H9 (cell line): ENCODE measurements around the gene CERCAM. TPM values are rescaled to one million over a fixed set of nuclear protein-coding genes. Genes with fewer than 3 reads are reported as not detected.
A peak's percentile ranks its signal among the peaks of the same experiment; 100 is the strongest.

Experiments
- DNase-seq: peaks from one replicate; pipeline ENCODE4 v3.0.0-alpha.2; 2017
- H2AFZ ChIP-seq: one replicate; pipeline ENCODE4 v1.6.1; 2013; ENCODE audit warnings: mild to moderate bottlenecking, low read length, control low read depth, moderate library complexity
- H2AK5ac ChIP-seq: 2 replicates; pipeline ENCODE4 v1.6.1; 2013; ENCODE audit warnings: low read length, control low read depth, mixed read lengths; ENCODE audit not compliant: insufficient read length
- H2BK120ac ChIP-seq: one replicate; pipeline ENCODE4 v1.6.1; 2013; ENCODE audit warnings: low read depth, mild to moderate bottlenecking, low read length, control low read depth, inconsistent platforms; ENCODE audit not compliant: poor library complexity, severe bottlenecking
- H2BK12ac ChIP-seq: 2 replicates; pipeline ENCODE4 v1.6.1; 2013; ENCODE audit warnings: low read length, control low read depth, mixed read lengths, low read depth; ENCODE audit not compliant: insufficient read length
- H2BK15ac ChIP-seq: 2 replicates; pipeline ENCODE4 v1.6.1; 2013; ENCODE audit warnings: low read depth, low read length, control low read depth
- H2BK20ac ChIP-seq: one replicate; pipeline ENCODE4 v1.6.1; 2013; ENCODE audit warnings: low read depth, mild to moderate bottlenecking, low read length, control low read depth, inconsistent platforms; ENCODE audit not compliant: poor library complexity, severe bottlenecking
- H2BK5ac ChIP-seq: 2 replicates; pipeline ENCODE4 v1.6.1; 2013; ENCODE audit warnings: low read length, control low read depth, mixed read lengths; ENCODE audit not compliant: insufficient read length
- H3K14ac ChIP-seq: 2 replicates; pipeline ENCODE4 v1.6.1; 2013; ENCODE audit warnings: low read length, control low read depth; ENCODE audit not compliant: insufficient read depth
- H3K18ac ChIP-seq: 2 replicates; pipeline ENCODE4 v1.6.1; 2013; ENCODE audit warnings: low read depth, mild to moderate bottlenecking, mixed read lengths, low read length, control low read depth; ENCODE audit not compliant: insufficient read length
- H3K23ac ChIP-seq: 2 replicates; pipeline ENCODE4 v1.6.1; 2013; ENCODE audit warnings: low read length, control low read depth, mixed read lengths, low read depth; ENCODE audit not compliant: insufficient read length
- H3K23me2 ChIP-seq: 2 replicates; pipeline ENCODE4 v1.6.1; 2013; ENCODE audit warnings: low read depth, mild to moderate bottlenecking, mixed read lengths, low read length, control low read depth; ENCODE audit not compliant: insufficient read length, poor library complexity, severe bottlenecking
- H3K27ac ChIP-seq: 2 replicates; pipeline ENCODE4 v1.5.1; 2013; ENCODE audit warnings: low read length, control low read depth, mixed read lengths, low read depth; ENCODE audit not compliant: insufficient read length
- H3K27me3 ChIP-seq: 2 replicates; pipeline ENCODE4 v1.6.1; 2013; ENCODE audit warnings: low read length, control low read depth, inconsistent platforms; ENCODE audit not compliant: insufficient read depth
- H3K4ac ChIP-seq: 2 replicates; pipeline ENCODE4 v1.6.1; 2013; ENCODE audit warnings: low read depth, mild to moderate bottlenecking, control low read depth, inconsistent platforms, low read length, moderate library complexity
- H3K4me1 ChIP-seq: 2 replicates; pipeline ENCODE4 v1.6.1; 2013; ENCODE audit warnings: low read length, control low read depth, inconsistent platforms; ENCODE audit not compliant: insufficient read depth
- H3K4me2 ChIP-seq: 2 replicates; pipeline ENCODE4 v1.6.1; 2013; ENCODE audit warnings: low read length, control low read depth, mixed read lengths; ENCODE audit not compliant: insufficient read length, insufficient read depth
- H3K56ac ChIP-seq: 2 replicates; pipeline ENCODE4 v1.6.1; 2013; ENCODE audit warnings: low read depth, mild to moderate bottlenecking, mixed read lengths, low read length, control low read depth; ENCODE audit not compliant: insufficient read length
- H3K79me1 ChIP-seq: 2 replicates; pipeline ENCODE4 v1.6.1; 2013; ENCODE audit warnings: low read depth, mild to moderate bottlenecking, moderate library complexity, low read length, control low read depth, inconsistent platforms; ENCODE audit not compliant: insufficient read depth, poor library complexity, severe bottlenecking
- H3K79me2 ChIP-seq: 2 replicates; pipeline ENCODE4 v1.6.1; 2013; ENCODE audit warnings: low read length, control low read depth, inconsistent platforms; ENCODE audit not compliant: insufficient read depth
- H3K9ac ChIP-seq: 2 replicates; pipeline ENCODE4 v1.6.1; 2013; ENCODE audit warnings: low read length, control low read depth, mixed read lengths; ENCODE audit not compliant: insufficient read length; ENCODE audit errors: extremely low read depth
- H3K9me3 ChIP-seq: one replicate; pipeline ENCODE4 v1.6.1; 2013; ENCODE audit warnings: low read depth, low read length, inconsistent platforms; ENCODE audit not compliant: control insufficient read depth
- H3T11ph ChIP-seq: one replicate; pipeline ENCODE4 v1.6.1; 2013; ENCODE audit warnings: mild to moderate bottlenecking, low read length, control low read depth, inconsistent platforms
- H4K20me1 ChIP-seq: one replicate; pipeline ENCODE4 v1.6.1; 2013; ENCODE audit not compliant: control insufficient read depth, insufficient read length, insufficient read depth
- H4K5ac ChIP-seq: 2 replicates; pipeline ENCODE4 v1.6.1; 2013; ENCODE audit warnings: low read depth, mild to moderate bottlenecking, mixed read lengths, low read length, control low read depth; ENCODE audit not compliant: insufficient read length
- H4K8ac ChIP-seq: replicated peaks from 2 replicates; pipeline ENCODE4 v1.6.1; 2013; ENCODE audit warnings: low read length, control low read depth, mixed read lengths, low read depth; ENCODE audit not compliant: insufficient read length
- H4K91ac ChIP-seq: 2 replicates; pipeline ENCODE4 v1.6.1; 2013; ENCODE audit warnings: low read depth, mild to moderate bottlenecking, moderate library complexity, mixed read lengths, low read length, control low read depth; ENCODE audit not compliant: insufficient read length
- H3K27ac Mint-ChIP-seq, 3 experiments: 2 replicates in 2 of 3; 3 replicates in 1 of 3; pipeline ENCODE4 v1.8.0; 2020 to 2021; ENCODE audit warnings: mixed read lengths in 3 of 3, mild to moderate bottlenecking in 1 of 3, moderate library complexity in 1 of 3
- H3K27me3 Mint-ChIP-seq: 2 replicates; pipeline ENCODE4 v1.8.0; 2021; ENCODE audit warnings: low read depth, mild to moderate bottlenecking, moderate library complexity, mixed read lengths
- H3K36me3 Mint-ChIP-seq, 3 experiments: 2 replicates in 2 of 3; 3 replicates in 1 of 3; pipeline ENCODE4 v1.8.0; 2020 to 2021; ENCODE audit warnings: low read depth in 3 of 3, mixed read lengths in 3 of 3; ENCODE audit not compliant: insufficient read depth in 1 of 3
- H3K4me1 Mint-ChIP-seq, 2 experiments: 2 replicates each; pipeline ENCODE4 v1.8.0; 2020; ENCODE audit warnings: mixed read lengths in 2 of 2
- H3K4me3 Mint-ChIP-seq, 2 experiments: 2 replicates in 1 of 2; 3 replicates in 1 of 2; pipeline ENCODE4 v1.8.0; 2020 to 2021; ENCODE audit warnings: mild to moderate bottlenecking in 2 of 2, mixed read lengths in 2 of 2, moderate library complexity in 1 of 2
- H3K9me3 Mint-ChIP-seq, 2 experiments: 2 replicates in 1 of 2; 3 replicates in 1 of 2; pipeline ENCODE4 v1.8.0; 2020; ENCODE audit warnings: mild to moderate bottlenecking in 2 of 2, mixed read lengths in 2 of 2, moderate library complexity in 1 of 2
- WGBS: extraction: QIAGEN DNeasy Blood & Tissue Kit; methylation state at CpG from one replicate; pipeline ENCODE4 v1.1.7; 2013; ENCODE audit warnings: missing lambda C conversion rate, low lambda C conversion rate, mixed read lengths; ENCODE audit not compliant: insufficient read length; ENCODE audit errors: extremely low coverage; 5-methylcytosine and 5-hydroxymethylcytosine counted together
- total RNA-seq: library from RNA; stranded (reverse); gene quantifications from 2 replicates; pipeline ENCODE4 v1.2.1, GENCODE V29; 2021
- TF ChIP-seq, protein P1 (sequence below): fragments of 200-600 bp; sonication (generic); conservative IDR thresholded peaks from 3 replicates; pipeline ENCODE4 v1.8.0; 2021; ENCODE audit warnings: antibody characterized with exemption, mild to moderate bottlenecking

CERCAM gene
- total RNA-seq, 1 experiment from 2014 or later = 5.4 TPM

DNA sequence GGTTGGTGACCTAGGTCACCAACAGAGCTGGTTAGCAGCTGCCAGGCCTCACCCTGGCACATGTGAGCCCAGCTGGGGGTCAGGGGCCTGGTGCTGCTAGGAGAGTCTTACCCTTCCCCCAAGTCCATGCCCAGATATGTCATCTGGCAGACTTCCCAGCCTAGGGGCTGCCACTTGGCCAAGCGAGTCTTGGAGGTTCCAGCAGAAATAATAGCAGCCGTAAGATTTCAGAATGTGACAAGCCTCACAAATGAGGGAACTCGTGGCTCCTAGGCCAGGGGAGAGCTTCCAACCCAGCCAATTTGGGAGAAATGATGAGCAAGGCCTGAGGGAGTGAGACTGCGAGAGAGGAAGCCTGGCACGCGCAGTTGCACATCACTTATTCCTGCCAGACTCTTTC, 38.4 kb upstream of the CERCAM start:
- Histone ChIP-seq H3K4me2 (peak overlapping the region; percentile 46), H2BK5ac (no peak overlapping the region), H2BK12ac (no peak overlapping the region), H2AK5ac (no peak overlapping the region), H2BK20ac (no peak overlapping the region), H4K5ac (no peak overlapping the region), H4K20me1 (no peaks in the 10 kb centered on the region), H3K9me3 (no peaks in the 10 kb centered on the region), H4K8ac (no peak overlapping the region), H4K91ac (no peak overlapping the region), H2BK120ac (no peak overlapping the region), H3K23ac (no peak overlapping the region), H3K27me3 (peaks cover 18% of the 10 kb centered on the region), H3K14ac (no peak overlapping the region; the same call in 1 of the 2 replicates), H3T11ph (no peak overlapping the region), H3K4ac (no peak overlapping the region), H3K18ac (no peak overlapping the region), H3K79me1 (no peaks in the 10 kb centered on the region), H3K56ac (no peak overlapping the region), H3K79me2 (no peaks in the 10 kb centered on the region), H2BK15ac (no peak overlapping the region), H3K9ac (peak overlapping the region; percentile 24), H3K27ac (no peak overlapping the region), H3K23me2 (no peaks in the 10 kb centered on the region), H2AFZ (no peak overlapping the region), H3K4me1 (peaks cover 24% of the 10 kb centered on the region)
- no CpG with 5 or more reads among the region's 6 CpGs for whole genome bisulfite sequencing
- H3K36me3 Mint-ChIP-seq = peaks cover 12 to 41% (median 35%) of the 10 kb centered on the region in 3 experiments
- H3K4me1 Mint-ChIP-seq = peaks cover 47 to 53% of the 10 kb centered on the region in 2 experiments
- H3K9me3 Mint-ChIP-seq = no peaks in the 10 kb centered on the region
- no peak for DNase-seq
- peak overlapping the region in 1 of 2 experiments; percentile 74; a peak in 3 of 5 replicates for H3K4me3 Mint-ChIP-seq
- TF ChIP-seq, protein P1, sequence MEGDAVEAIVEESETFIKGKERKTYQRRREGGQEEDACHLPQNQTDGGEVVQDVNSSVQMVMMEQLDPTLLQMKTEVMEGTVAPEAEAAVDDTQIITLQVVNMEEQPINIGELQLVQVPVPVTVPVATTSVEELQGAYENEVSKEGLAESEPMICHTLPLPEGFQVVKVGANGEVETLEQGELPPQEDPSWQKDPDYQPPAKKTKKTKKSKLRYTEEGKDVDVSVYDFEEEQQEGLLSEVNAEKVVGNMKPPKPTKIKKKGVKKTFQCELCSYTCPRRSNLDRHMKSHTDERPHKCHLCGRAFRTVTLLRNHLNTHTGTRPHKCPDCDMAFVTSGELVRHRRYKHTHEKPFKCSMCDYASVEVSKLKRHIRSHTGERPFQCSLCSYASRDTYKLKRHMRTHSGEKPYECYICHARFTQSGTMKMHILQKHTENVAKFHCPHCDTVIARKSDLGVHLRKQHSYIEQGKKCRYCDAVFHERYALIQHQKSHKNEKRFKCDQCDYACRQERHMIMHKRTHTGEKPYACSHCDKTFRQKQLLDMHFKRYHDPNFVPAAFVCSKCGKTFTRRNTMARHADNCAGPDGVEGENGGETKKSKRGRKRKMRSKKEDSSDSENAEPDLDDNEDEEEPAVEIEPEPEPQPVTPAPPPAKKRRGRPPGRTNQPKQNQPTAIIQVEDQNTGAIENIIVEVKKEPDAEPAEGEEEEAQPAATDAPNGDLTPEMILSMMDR = no peak
- H3K27ac Mint-ChIP-seq = no peak overlapping the region
- peaks cover 81% of the 10 kb centered on the region for H3K27me3 Mint-ChIP-seq
